Liver (tissue), 9 donors: ENCODE measurements around the gene HRH3. TPM values are rescaled to one million over a fixed set of nuclear protein-coding genes. Genes with fewer than 3 reads are reported as not detected.

Source experiments
- DNase-seq: peaks from one replicate; pipeline ENCODE4 v3.0.0-alpha.2; 2017; ENCODE audit warnings: low spot score
- H3K27ac ChIP-seq, 2 donors: one replicate each; pipeline ENCODE4 v1.7.0; 2013; ENCODE audit warnings: inconsistent platforms in 2 of 2, low read length in 2 of 2, control low read depth in 1 of 2, low read depth in 1 of 2, mild to moderate bottlenecking in 1 of 2
- H3K27me3 ChIP-seq, 4 donors: one replicate each; pipeline versions ENCODE4 v1.6.1 to v1.7.0; 2013; ENCODE audit warnings: low read length in 3 of 4, inconsistent platforms in 1 of 4, mild to moderate bottlenecking in 1 of 4, moderate library complexity in 1 of 4; ENCODE audit not compliant: control insufficient read depth in 4 of 4, insufficient read depth in 4 of 4
- H3K36me3 ChIP-seq, 4 donors: one replicate each; pipeline versions ENCODE4 v1.6.1 to v1.7.0; 2013; ENCODE audit warnings: low read length in 3 of 4, mild to moderate bottlenecking in 3 of 4, low read depth in 1 of 4, moderate library complexity in 1 of 4; ENCODE audit not compliant: control insufficient read depth in 4 of 4, insufficient read depth in 3 of 4
- H3K4me1 ChIP-seq, 4 donors: one replicate each; pipeline versions ENCODE4 v1.6.1 to v1.7.0; 2013; ENCODE audit warnings: low read length in 3 of 4, mild to moderate bottlenecking in 3 of 4, moderate library complexity in 1 of 4; ENCODE audit not compliant: control insufficient read depth in 4 of 4, insufficient read depth in 4 of 4
- H3K4me3 ChIP-seq, 3 donors: one replicate each; pipeline versions ENCODE4 v1.6.1 to v1.7.0; 2013; ENCODE audit warnings: low read length in 3 of 3, control low read depth in 1 of 3, low read depth in 1 of 3, mild to moderate bottlenecking in 1 of 3
- H3K9ac ChIP-seq, 2 donors: one replicate each; pipeline ENCODE4 v1.7.0; 2013; ENCODE audit warnings: low read length in 2 of 2, mild to moderate bottlenecking in 2 of 2, moderate library complexity in 2 of 2, control low read depth in 1 of 2, low read depth in 1 of 2
- H3K9me3 ChIP-seq, 4 donors: one replicate each; pipeline versions ENCODE4 v1.6.1 to v1.7.0; 2013; ENCODE audit warnings: low read length in 3 of 4; ENCODE audit not compliant: control insufficient read depth in 4 of 4
- ATF3 ChIP-seq: IDR thresholded peaks from 2 replicates; pipeline ENCODE4 v1.6.1; 2016; ENCODE audit warnings: antibody characterized with exemption
- CTCF ChIP-seq: fragments of 150-350 bp; IDR thresholded peaks from 2 replicates; pipeline ENCODE4 v1.5.1; 2017; ENCODE audit warnings: improper control_type of control experiment, low read depth, low read length; ENCODE audit not compliant: missing input control
- EGR1 ChIP-seq, 2 donors: IDR thresholded peaks; 2 replicates each; pipeline ENCODE4 v1.6.1; 2016 to 2018; ENCODE audit warnings: antibody characterized with exemption in 2 of 2, low read depth in 2 of 2
- FOXA1 ChIP-seq: IDR thresholded peaks from 2 replicates; pipeline ENCODE4 v1.6.1; 2016; ENCODE audit warnings: antibody characterized with exemption
- FOXA2 ChIP-seq: IDR thresholded peaks from 2 replicates; pipeline ENCODE4 v1.6.1; 2016; ENCODE audit warnings: antibody characterized with exemption
- HNF4A ChIP-seq, 2 donors: conservative IDR thresholded peaks; 2 replicates each; pipeline ENCODE4 v1.6.1; 2016; ENCODE audit warnings: antibody characterized with exemption in 2 of 2, mild to moderate bottlenecking in 2 of 2
- JUND ChIP-seq, 2 donors: IDR thresholded peaks; 2 replicates each; pipeline ENCODE4 v1.6.1; 2016; ENCODE audit warnings: antibody characterized with exemption in 2 of 2
- MAX ChIP-seq: IDR thresholded peaks from 2 replicates; pipeline ENCODE4 v1.6.1; 2016; ENCODE audit warnings: antibody characterized with exemption
- NR2F2 ChIP-seq: IDR thresholded peaks from 2 replicates; pipeline ENCODE4 v1.6.1; 2016; ENCODE audit warnings: antibody characterized with exemption
- RAD21 ChIP-seq, 2 donors: IDR thresholded peaks; 2 replicates each; pipeline ENCODE4 v1.6.1; 2016; ENCODE audit warnings: antibody characterized with exemption in 2 of 2, mild to moderate bottlenecking in 2 of 2
- REST ChIP-seq: IDR thresholded peaks from 2 replicates; pipeline ENCODE4 v1.6.1; 2016; ENCODE audit warnings: antibody characterized with exemption, mild to moderate bottlenecking
- RXRA ChIP-seq, 2 donors: IDR thresholded peaks; 2 replicates each; pipeline ENCODE4 v1.6.1; 2017 to 2018; ENCODE audit warnings: antibody characterized with exemption in 2 of 2, mild to moderate bottlenecking in 1 of 2
- SP1 ChIP-seq: IDR thresholded peaks from 2 replicates; pipeline ENCODE4 v1.6.1; 2018; ENCODE audit warnings: antibody characterized with exemption, mild to moderate bottlenecking
- TAF1 ChIP-seq: conservative IDR thresholded peaks from 2 replicates; pipeline ENCODE4 v1.6.1; 2016; ENCODE audit warnings: antibody characterized with exemption, mild to moderate bottlenecking
- ZBTB33 ChIP-seq: IDR thresholded peaks from 2 replicates; pipeline ENCODE4 v1.6.1; 2016; ENCODE audit warnings: antibody characterized with exemption
- WGBS: extraction: QIAGEN DNeasy Blood & Tissue Kit; methylation state at CpG from one replicate; pipeline ENCODE4 v1.1.7; 2013; 5-methylcytosine and 5-hydroxymethylcytosine counted together
- polyA plus RNA-seq, 2 donors: library from polyadenylated mRNA; stranded (reverse) in 1 of 2; unstranded in 1 of 2; fragments of 200-250 nt in 1 of 2; fragments of >200 nt in 1 of 2; fragmentation: Nextera tagmentation in 1 of 2; extraction: Ambion mirVana in 1 of 2; gene quantifications; one replicate each; pipeline versions ENCODE4 v1.2.1 to v1.2.3, GENCODE V29; 2013 to 2015
- total RNA-seq, 2 donors: library from RNA; depleted of rRNA; stranded (reverse); fragments of >200 nt; gene quantifications; one replicate each; pipeline ENCODE4 v1.2.3, GENCODE V29; 2014
- donor health status: healthy.
- donor health status: healthy.
- donor health status: healthy.
- donor health status: healthy.
- donor health status: healthy.

Gene HRH3
- total and polyA plus RNA-seq, 4 donors: not detected

GRCh38 chr20:62186096-62186426 is 34.0 kb downstream of the HRH3 start:
- peak overlapping the region; percentile 83 to 93 for H3K27ac ChIP-seq
- no peaks in the 10 kb centered on the region for H3K27me3 ChIP-seq
- peaks cover 0 to 8% (median 3%) of the 10 kb centered on the region in 4 donors for H3K36me3 ChIP-seq
- no peaks in the 10 kb centered on the region for H3K9me3 ChIP-seq
- no peak for DNase-seq
- H3K4me1 ChIP-seq: peaks cover 7 to 44% (median 35%) of the 10 kb centered on the region in 4 donors
- no peak for TF ChIP-seq FOXA1
- no peak for TF ChIP-seq EGR1 (IDR thresholded peaks at IDR 0.05; ENCODE audit: low read depth in 2 of 2)
- no peak for TF ChIP-seq RAD21 (IDR thresholded peaks at IDR 0.05)
- TF ChIP-seq MAX: no peak
- TF ChIP-seq REST: no peak
- no peak for TF ChIP-seq TAF1
- TF ChIP-seq SP1: no peak
- TF ChIP-seq CTCF: no peak
- TF ChIP-seq JUND (IDR thresholded peaks at IDR 0.05): no peak
- TF ChIP-seq FOXA2: no peak
- no peak for TF ChIP-seq ZBTB33
- no peak for TF ChIP-seq HNF4A (conservative IDR thresholded peaks at IDR 0.05)
- TF ChIP-seq NR2F2: no peak
- 54% methylated on average over 3 of the region's 3 CpGs for WGBS
- H3K4me3 ChIP-seq: no peak overlapping the region
- peak overlapping the region in 1 of 2 donors; percentile 11 for H3K9ac ChIP-seq

GRCh38 chr20:62183426-62184142 is 36.5 kb downstream of the HRH3 start:
- TF ChIP-seq JUND (IDR thresholded peaks at IDR 0.05) (no peak), REST (no peak), CTCF (no peak), FOXA1 (no peak), SP1 (no peak), RXRA (IDR thresholded peaks at IDR 0.05) (no peak), ATF3 (no peak)
- H3K4me3 ChIP-seq: peak overlapping the region; percentile 83 to 95 (median 91)
- H3K27me3 ChIP-seq: no peaks in the 10 kb centered on the region
- peak overlapping the region; percentile 88 to 97 for H3K9ac ChIP-seq
- H3K4me1 ChIP-seq: peaks cover 7 to 55% (median 36%) of the 10 kb centered on the region in 4 donors
- WGBS: 25% methylated on average over 25 of the region's 25 CpGs
- no peak for DNase-seq
- no peaks in the 10 kb centered on the region for H3K9me3 ChIP-seq
- peak overlapping the region; percentile 87 to 98 for H3K27ac ChIP-seq
- H3K36me3 ChIP-seq: peaks cover 0 to 4% (median 0%) of the 10 kb centered on the region in 4 donors
